Measurements from ENCODE around the gene TMOD2. TPM values are rescaled to one million over a fixed set of nuclear protein-coding genes. Genes with fewer than 3 reads are reported as not detected.

TMOD2 gene
- total RNA-seq, 2 donors from 2014 or later, result 2.4 to 8.9 TPM

- Histone ChIP-seq H3K27ac (no peak overlapping the region), H3K27me3 (replicated peaks; ENCODE audit: insufficient read depth) (no peaks in the 10 kb centered on the region), H3K36me3 (no peaks in the 10 kb centered on the region), H3K9me3 (no peaks in the 10 kb centered on the region), H3K4me3 (no peak overlapping the region), H3K4me1 (replicated peaks) (no peaks in the 10 kb centered on the region)
- DNase-seq (ENCODE audit: low spot score), result no peak
- WGBS, result 84% methylated on average over 5 of the region's 5 CpGs
- intact Hi-C loops (cut with DNase I), result no loop called here
- TF ChIP-seq CTCF (IDR thresholded peaks at IDR 0.05) (no peak), POLR2AphosphoS5 (IDR thresholded peaks at IDR 0.05) (no peak), POLR2A (IDR thresholded peaks at IDR 0.05) (no peak)
These were observed 51.2 kb downstream of the TMOD2 start for GRCh38 chr15:51802593-51802992.

GRCh38 chr15:51803965-51804364 is 52.6 kb downstream of the TMOD2 start:
- intact Hi-C loops (cut with DNase I), result no loop called here
- H3K27me3 ChIP-seq (replicated peaks; ENCODE audit: insufficient read depth), result no peaks in the 10 kb centered on the region
- TF ChIP-seq POLR2A (IDR thresholded peaks at IDR 0.05), result no peak
- no peak for TF ChIP-seq POLR2AphosphoS5 (IDR thresholded peaks at IDR 0.05)
- no peak for TF ChIP-seq CTCF (IDR thresholded peaks at IDR 0.05)
- no peak overlapping the region for H3K27ac ChIP-seq
- H3K4me1 ChIP-seq (replicated peaks), result no peaks in the 10 kb centered on the region
- no peak overlapping the region for H3K4me3 ChIP-seq
- no peak for DNase-seq (ENCODE audit: low spot score)
- H3K9me3 ChIP-seq, result no peaks in the 10 kb centered on the region
- 95% methylated on average over 2 of the region's 2 CpGs for WGBS
- no peaks in the 10 kb centered on the region for H3K36me3 ChIP-seq

- TF ChIP-seq POLR2AphosphoS5 (IDR thresholded peaks at IDR 0.05) (no peak), POLR2A (IDR thresholded peaks at IDR 0.05) (no peak), CTCF (IDR thresholded peaks at IDR 0.05) (no peak)
- Histone ChIP-seq H3K27me3 (replicated peaks; ENCODE audit: insufficient read depth) (no peaks in the 10 kb centered on the region), H3K36me3 (no peaks in the 10 kb centered on the region), H3K4me3 (no peak overlapping the region), H3K4me1 (replicated peaks) (no peaks in the 10 kb centered on the region), H3K27ac (no peak overlapping the region), H3K9me3 (no peaks in the 10 kb centered on the region)
- DNase-seq (ENCODE audit: low spot score), result no peak
- WGBS, result 81% methylated on average over 2 of the region's 2 CpGs
- intact Hi-C loops (cut with DNase I), result no loop called here
These were observed 54.7 kb downstream of the TMOD2 start for GRCh38 chr15:51806123-51806522.

GRCh38 chr15:51809457-51809856 is 58.1 kb downstream of the TMOD2 start:
- no peak overlapping the region for H3K27ac ChIP-seq
- no peaks in the 10 kb centered on the region for H3K27me3 ChIP-seq (replicated peaks; ENCODE audit: insufficient read depth)
- intact Hi-C loops (cut with DNase I), result no loop called here
- no peak for DNase-seq (ENCODE audit: low spot score)
- TF ChIP-seq POLR2A (IDR thresholded peaks at IDR 0.05) (no peak), POLR2AphosphoS5 (IDR thresholded peaks at IDR 0.05) (no peak), CTCF (IDR thresholded peaks at IDR 0.05) (no peak)
- no peaks in the 10 kb centered on the region for H3K4me1 ChIP-seq (replicated peaks)
- H3K36me3 ChIP-seq, result no peaks in the 10 kb centered on the region
- H3K9me3 ChIP-seq, result no peaks in the 10 kb centered on the region
- H3K4me3 ChIP-seq, result no peak overlapping the region
- WGBS, result 26% methylated on average over 1 of the region's 1 CpG

GRCh38 chr15:51812598-51812997 is 61.2 kb downstream of the TMOD2 start:
- WGBS, result 85% methylated on average over 2 of the region's 2 CpGs
- intact Hi-C loops (cut with DNase I), result no loop called here
- TF ChIP-seq CTCF (IDR thresholded peaks at IDR 0.05) (no peak), POLR2A (IDR thresholded peaks at IDR 0.05) (no peak), POLR2AphosphoS5 (IDR thresholded peaks at IDR 0.05) (no peak)
- H3K9me3 ChIP-seq, result no peaks in the 10 kb centered on the region
- no peaks in the 10 kb centered on the region for H3K36me3 ChIP-seq
- no peak overlapping the region for H3K4me3 ChIP-seq
- H3K27me3 ChIP-seq (replicated peaks; ENCODE audit: insufficient read depth), result no peaks in the 10 kb centered on the region
- H3K4me1 ChIP-seq (replicated peaks), result no peaks in the 10 kb centered on the region
- no peak for DNase-seq (ENCODE audit: low spot score)
- no peak overlapping the region for H3K27ac ChIP-seq
